T-helper 1 cell treated with Interleukin-12 subunit alpha and Interleukin-12 subunit beta and Interleukin-4 antibody, amounts not matched to agents 30 μg/mL and 1 μg/mL, for 36 hours (primary cell): ENCODE data around the gene CTBP2.
A peak's percentile ranks its signal among the peaks of the same experiment; 100 is the strongest.

Experiments used
- H3K27ac Mint-ChIP-seq: one replicate; pipeline ENCODE4 v1.8.0; 2021; ENCODE audit warnings: mild to moderate bottlenecking, mixed read lengths
- H3K27me3 Mint-ChIP-seq: one replicate; pipeline ENCODE4 v1.8.0; 2021; ENCODE audit warnings: low read depth, mixed read lengths
- H3K36me3 Mint-ChIP-seq: one replicate; pipeline ENCODE4 v1.8.0; 2021; ENCODE audit warnings: low read depth, mixed read lengths
- H3K4me1 Mint-ChIP-seq: one replicate; pipeline ENCODE4 v1.8.0; 2021; ENCODE audit warnings: low read depth, mixed read lengths
- H3K4me3 Mint-ChIP-seq: one replicate; pipeline ENCODE4 v1.8.0; 2021; ENCODE audit warnings: mild to moderate bottlenecking, moderate library complexity, mixed read lengths
- H3K9me3 Mint-ChIP-seq: one replicate; pipeline ENCODE4 v1.8.0; 2021; ENCODE audit warnings: mixed read lengths

The CTBP2 gene

GRCh38 chr10:124946945-124947344, 213.4 kb downstream of the CTBP2 start:
- no peak overlapping the region for H3K27ac Mint-ChIP-seq
- no peak overlapping the region for H3K4me3 Mint-ChIP-seq
- H3K4me1 Mint-ChIP-seq = peaks cover 5% of the 10 kb centered on the region
- no peaks in the 10 kb centered on the region for H3K9me3 Mint-ChIP-seq
- H3K36me3 Mint-ChIP-seq = peaks cover 13% of the 10 kb centered on the region
- no peaks in the 10 kb centered on the region for H3K27me3 Mint-ChIP-seq

- Mint-ChIP-seq H3K9me3 (no peaks in the 10 kb centered on the region), H3K4me1 (peaks cover 6% of the 10 kb centered on the region), H3K27me3 (no peaks in the 10 kb centered on the region), H3K4me3 (no peak overlapping the region), H3K36me3 (peaks cover 13% of the 10 kb centered on the region), H3K27ac (no peak overlapping the region)
These were observed 215.4 kb downstream of the CTBP2 start for GRCh38 chr10:124944982-124945381.

DNA sequence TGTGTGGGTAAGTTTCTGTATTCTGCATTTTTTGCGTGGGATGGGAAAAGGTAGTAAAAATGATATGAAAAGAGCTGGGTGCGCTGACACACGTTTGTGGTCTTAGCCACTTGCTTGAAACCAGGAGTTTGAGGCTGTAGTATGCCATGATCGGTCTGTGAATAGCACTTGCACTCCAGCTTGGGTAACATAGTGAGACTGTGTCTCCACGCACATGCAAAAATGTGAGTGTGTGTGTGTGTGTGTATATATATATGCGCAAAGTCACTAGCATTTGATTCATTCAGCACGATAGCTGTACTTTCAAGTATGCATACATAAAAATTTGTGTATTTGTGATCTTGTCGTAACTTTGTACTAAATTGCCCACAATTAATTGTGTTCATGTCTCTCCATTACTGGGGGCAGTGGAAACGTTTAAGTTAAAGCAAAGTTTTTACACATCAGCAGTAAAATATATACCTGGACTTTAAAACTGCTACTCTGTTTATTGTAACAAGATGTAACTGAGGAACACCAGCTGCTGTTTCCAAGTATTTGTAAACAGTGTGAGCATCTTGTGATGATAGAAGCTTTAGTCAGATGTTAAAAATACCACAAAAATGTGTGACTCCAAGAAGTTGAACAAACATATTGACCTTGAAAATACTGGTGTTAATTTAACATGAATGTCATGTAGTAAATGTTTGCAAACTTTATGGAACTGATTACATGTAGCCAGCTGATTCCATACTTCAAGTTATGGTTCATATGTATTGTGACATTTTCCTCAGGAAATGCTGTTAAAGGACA, 216.9 kb downstream of the CTBP2 start:
- H3K9me3 Mint-ChIP-seq = no peaks in the 10 kb centered on the region
- H3K4me3 Mint-ChIP-seq = no peak overlapping the region
- no peak overlapping the region for H3K27ac Mint-ChIP-seq
- no peaks in the 10 kb centered on the region for H3K27me3 Mint-ChIP-seq
- peaks cover 5% of the 10 kb centered on the region for H3K4me1 Mint-ChIP-seq
- peaks cover 7% of the 10 kb centered on the region for H3K36me3 Mint-ChIP-seq

DNA sequence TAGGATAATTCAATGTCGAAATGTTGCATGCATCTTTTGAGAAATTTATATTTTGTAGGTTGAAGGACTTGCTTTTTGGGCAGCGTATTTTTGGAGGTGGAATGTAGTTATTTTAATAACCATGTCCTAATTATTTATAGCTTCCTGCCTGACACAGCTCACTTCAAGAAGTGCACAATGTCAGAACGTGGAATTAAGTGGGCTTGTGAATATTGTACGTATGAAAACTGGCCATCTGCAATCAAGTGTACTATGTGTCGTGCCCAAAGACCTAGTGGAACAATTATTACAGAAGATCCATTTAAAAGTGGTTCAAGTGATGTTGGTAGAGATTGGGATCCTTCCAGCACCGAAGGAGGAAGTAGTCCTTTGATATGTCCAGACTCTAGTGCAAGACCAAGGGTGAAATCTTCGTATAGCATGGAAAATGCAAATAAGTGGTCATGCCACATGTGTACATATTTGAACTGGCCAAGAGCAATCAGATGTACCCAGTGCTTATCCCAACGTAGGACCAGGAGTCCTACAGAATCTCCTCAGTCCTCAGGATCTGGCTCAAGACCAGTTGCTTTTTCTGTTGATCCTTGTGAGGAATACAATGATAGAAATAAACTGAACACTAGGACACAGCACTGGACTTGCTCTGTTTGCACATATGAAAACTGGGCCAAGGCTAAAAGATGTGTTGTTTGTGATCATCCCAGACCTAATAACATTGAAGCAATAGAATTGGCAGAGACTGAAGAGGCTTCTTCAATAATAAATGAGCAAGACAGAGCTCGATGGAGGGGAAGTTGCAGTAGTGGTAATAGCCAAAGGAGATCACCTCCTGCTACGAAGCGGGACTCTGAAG, 217.8 kb downstream of the CTBP2 start:
- no peak overlapping the region for H3K4me3 Mint-ChIP-seq
- peaks cover 7% of the 10 kb centered on the region for H3K4me1 Mint-ChIP-seq
- H3K9me3 Mint-ChIP-seq = no peaks in the 10 kb centered on the region
- no peaks in the 10 kb centered on the region for H3K27me3 Mint-ChIP-seq
- H3K27ac Mint-ChIP-seq = peak overlapping the region; percentile 1
- peaks cover 5% of the 10 kb centered on the region for H3K36me3 Mint-ChIP-seq

DNA sequence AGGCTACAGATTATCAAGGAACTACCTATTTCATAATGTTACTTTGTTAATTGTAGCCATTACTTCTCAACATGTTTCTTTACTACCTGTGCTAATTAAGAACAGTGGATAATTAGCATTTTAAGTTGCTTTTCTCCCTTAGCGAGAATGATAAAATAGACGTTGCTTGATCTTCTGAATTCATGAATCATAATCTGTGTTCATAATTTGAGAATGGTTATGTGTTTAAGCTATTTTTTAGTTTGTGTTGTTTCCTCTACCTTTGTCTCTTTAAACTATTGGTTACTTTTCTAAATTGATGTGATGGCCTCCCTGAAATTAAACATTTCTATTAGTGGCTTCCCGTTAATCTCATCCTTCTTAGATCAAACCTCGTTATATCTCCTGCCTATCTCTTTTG, 218.5 kb downstream of the CTBP2 start, which contains the start of gene ZRANB1:
ZRANB1 (plus strand) TSS at position 301 of the 400 bp plus-strand sequence. CDS start 371 bp downstream, outside the sequence.
- peak within 1 kb of the TSS; percentile 1 for H3K27ac Mint-ChIP-seq
- no peak within 1 kb of the TSS for H3K4me3 Mint-ChIP-seq
- peaks cover 5% of the 10 kb centered on the region for H3K36me3 Mint-ChIP-seq
- peaks cover 7% of the 10 kb centered on the region for H3K4me1 Mint-ChIP-seq
- no peaks in the 10 kb centered on the region for H3K27me3 Mint-ChIP-seq
- no peaks in the 10 kb centered on the region for H3K9me3 Mint-ChIP-seq

GRCh38 chr10:124939290-124939689, 221.1 kb downstream of the CTBP2 start:
- Mint-ChIP-seq H3K36me3 (peaks cover 5% of the 10 kb centered on the region), H3K27ac (no peak overlapping the region), H3K4me1 (peaks cover 15% of the 10 kb centered on the region), H3K4me3 (no peak overlapping the region), H3K27me3 (no peaks in the 10 kb centered on the region), H3K9me3 (no peaks in the 10 kb centered on the region)

DNA sequence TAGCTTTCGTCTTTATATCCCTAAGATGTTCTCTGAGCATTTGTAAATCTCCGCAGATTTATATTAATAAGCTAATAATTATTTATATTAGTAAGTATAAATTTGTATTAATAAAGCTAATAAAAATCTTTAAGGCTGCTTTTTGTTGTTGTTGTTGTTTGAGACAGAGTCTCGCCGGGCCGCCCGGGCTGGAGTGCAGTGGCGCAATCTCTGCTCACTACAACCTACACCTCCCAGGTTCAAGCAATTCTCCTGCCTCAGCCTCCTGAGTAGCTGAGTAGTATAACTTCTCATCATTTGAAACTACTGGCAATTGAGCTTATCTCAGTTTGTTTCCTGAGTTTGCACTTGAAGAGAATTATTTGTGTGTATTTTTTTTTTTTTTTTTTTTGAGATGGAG, 223.6 kb downstream of the CTBP2 start:
- Mint-ChIP-seq H3K4me3 (no peak overlapping the region), H3K27me3 (no peaks in the 10 kb centered on the region), H3K36me3 (peaks cover 1% of the 10 kb centered on the region), H3K27ac (no peak overlapping the region), H3K9me3 (peaks cover 2% of the 10 kb centered on the region), H3K4me1 (peaks cover 11% of the 10 kb centered on the region)

GRCh38 chr10:124935946-124936345, 224.4 kb downstream of the CTBP2 start:
- Mint-ChIP-seq H3K9me3 (peaks cover 5% of the 10 kb centered on the region), H3K4me1 (peaks cover 11% of the 10 kb centered on the region), H3K27ac (no peak overlapping the region), H3K4me3 (no peak overlapping the region), H3K27me3 (no peaks in the 10 kb centered on the region), H3K36me3 (peaks cover 1% of the 10 kb centered on the region)
